ENCODE measurements around the gene CYP8B1.

The CYP8B1 gene

DNA sequence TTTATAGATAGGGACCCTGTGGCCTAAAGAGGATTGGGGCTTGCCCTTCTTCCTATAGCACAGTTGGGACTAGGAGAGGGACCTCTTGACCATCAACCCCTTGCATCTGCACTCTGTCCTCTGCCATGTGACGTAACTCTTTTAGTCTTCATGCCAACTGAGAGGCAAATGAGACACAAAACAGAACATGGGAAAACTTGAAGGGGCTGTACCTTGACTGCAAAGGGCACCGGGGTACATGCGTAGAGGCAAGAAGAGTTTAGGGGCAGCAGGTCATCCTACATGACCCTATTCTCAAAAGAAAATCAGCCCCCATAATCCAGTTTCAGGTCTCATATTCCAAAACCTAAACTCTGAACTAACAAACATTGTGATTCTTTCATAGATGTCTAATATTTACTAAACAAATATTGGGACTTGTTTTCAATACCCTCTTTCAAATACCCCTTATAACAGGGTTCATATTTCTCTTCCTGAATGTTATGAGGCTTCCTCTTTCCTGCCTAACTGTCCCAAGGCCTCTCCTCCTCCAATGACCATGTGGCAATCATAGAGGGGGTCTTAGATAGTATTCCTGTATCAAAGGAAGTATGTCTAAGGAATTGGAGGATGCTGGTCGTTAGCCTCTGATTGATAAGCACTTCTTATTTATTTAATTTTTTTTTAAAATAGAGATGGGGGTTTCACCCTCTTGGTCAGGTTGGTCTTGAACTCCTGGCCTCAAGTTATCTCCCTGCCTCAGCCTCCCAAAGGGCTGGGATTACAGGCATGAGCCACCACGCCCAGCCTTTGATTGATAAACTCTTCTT lies 45.8 kb downstream of the CYP8B1 start:
- ChIA-PET POLR2A (ENCODE audit: low non-redundant PET) (interaction anchor here (1.2 kb wide), 1 partner anchor 25 kb away, joined by 4 read pairs; the partner anchor contains the start of gene HIGD1A), CTCF (interaction anchor here (0.7 to 0.8 kb wide), 3 partner anchors 37 to 113 kb away, joined by 3 to 5 read pairs (median 3); no protein-coding TSS in a partner anchor)
- DNase-seq (ENCODE audit: low spot score) = no peak
- TF ChIP-seq, protein P1, sequence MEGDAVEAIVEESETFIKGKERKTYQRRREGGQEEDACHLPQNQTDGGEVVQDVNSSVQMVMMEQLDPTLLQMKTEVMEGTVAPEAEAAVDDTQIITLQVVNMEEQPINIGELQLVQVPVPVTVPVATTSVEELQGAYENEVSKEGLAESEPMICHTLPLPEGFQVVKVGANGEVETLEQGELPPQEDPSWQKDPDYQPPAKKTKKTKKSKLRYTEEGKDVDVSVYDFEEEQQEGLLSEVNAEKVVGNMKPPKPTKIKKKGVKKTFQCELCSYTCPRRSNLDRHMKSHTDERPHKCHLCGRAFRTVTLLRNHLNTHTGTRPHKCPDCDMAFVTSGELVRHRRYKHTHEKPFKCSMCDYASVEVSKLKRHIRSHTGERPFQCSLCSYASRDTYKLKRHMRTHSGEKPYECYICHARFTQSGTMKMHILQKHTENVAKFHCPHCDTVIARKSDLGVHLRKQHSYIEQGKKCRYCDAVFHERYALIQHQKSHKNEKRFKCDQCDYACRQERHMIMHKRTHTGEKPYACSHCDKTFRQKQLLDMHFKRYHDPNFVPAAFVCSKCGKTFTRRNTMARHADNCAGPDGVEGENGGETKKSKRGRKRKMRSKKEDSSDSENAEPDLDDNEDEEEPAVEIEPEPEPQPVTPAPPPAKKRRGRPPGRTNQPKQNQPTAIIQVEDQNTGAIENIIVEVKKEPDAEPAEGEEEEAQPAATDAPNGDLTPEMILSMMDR (conservative IDR thresholded peaks at IDR 0.05; ENCODE audit: low read depth) = no peak
- H3K27ac ChIP-seq = no peak overlapping the region

DNA sequence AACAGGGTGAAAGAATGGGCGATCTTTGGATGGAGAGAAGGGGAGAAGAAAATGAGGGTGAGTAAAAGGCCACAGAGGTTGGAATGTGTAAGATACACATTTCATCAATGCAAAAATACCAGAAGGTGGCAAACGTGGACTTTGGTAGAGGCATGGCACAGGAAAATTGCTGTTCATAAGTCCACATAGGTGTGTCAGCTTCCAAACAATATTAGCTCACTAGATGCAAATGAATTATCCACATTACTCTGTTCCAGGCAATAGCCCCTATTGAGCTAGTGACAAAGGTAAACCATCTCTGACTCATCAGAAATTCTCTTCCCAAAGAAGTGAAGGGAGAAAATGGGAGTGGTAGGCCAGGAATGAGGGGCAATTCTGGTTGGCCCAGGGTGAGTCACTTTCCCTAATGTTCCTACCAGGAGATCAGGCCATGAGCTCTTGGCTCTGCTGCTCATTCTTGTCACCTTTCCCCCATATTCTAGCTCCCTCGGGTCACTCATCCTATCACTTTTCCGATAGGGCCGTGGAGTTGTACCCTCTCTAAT lies 46.5 kb downstream of the CYP8B1 start:
- no peak overlapping the region for H3K27ac ChIP-seq
- ChIA-PET POLR2A (ENCODE audit: low non-redundant PET) (interaction anchor here (1.2 kb wide), 1 partner anchor 24 kb away, joined by 4 read pairs; the partner anchor contains the start of gene HIGD1A), CTCF (no interaction called here)
- TF ChIP-seq, protein P1 (conservative IDR thresholded peaks at IDR 0.05; ENCODE audit: low read depth) = no peak
- DNase-seq (ENCODE audit: low spot score) = peak; percentile 42

DNA sequence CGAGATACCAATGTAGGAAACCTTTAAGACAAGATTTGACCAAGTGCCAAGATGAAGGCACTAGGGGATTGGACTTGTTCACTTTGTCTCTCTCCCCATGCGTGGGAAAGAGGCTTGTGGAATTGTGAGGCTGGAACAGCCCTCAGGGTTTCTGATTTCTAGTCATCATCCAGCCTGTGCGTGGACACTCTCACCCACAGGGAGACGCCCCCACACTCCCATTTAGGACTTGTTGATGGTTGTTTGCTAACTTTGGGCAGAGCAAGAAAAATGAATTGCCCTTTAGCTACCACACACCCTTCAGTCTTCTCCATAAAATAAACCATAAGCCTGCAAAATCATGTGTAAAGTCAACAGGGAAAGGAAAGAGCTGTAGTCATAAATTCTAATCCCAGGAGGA lies 48.0 kb downstream of the CYP8B1 start:
- TF ChIP-seq, protein P1 (conservative IDR thresholded peaks at IDR 0.05; ENCODE audit: low read depth) = no peak
- ChIA-PET POLR2A (ENCODE audit: low non-redundant PET) (no interaction called here), CTCF (no interaction called here)
- DNase-seq (ENCODE audit: low spot score) = no peak
- H3K27ac ChIP-seq = no peak overlapping the region

DNA sequence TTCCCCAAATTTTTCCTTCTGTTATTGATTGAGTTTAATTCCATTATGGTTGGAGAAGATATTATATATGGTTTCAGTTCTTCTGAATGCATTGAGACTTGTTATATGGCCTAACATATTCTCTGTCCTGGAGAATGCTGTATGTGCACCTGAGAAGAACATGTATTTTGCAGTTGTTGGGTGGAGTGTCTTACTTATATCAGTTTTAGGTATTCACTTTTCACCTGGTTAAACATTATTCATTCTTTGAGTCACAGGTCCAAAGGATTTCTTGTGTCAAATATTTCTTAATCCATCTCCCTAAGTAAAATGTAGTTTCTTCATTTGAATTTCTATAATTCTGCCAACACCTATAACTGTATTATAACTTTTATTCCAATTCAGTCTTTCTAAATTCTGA lies 48.7 kb downstream of the CYP8B1 start:
- ChIA-PET CTCF (no interaction called here), POLR2A (ENCODE audit: low non-redundant PET) (no interaction called here)
- no peak for DNase-seq (ENCODE audit: low spot score)
- TF ChIP-seq, protein P1 (conservative IDR thresholded peaks at IDR 0.05; ENCODE audit: low read depth) = no peak
- no peak overlapping the region for H3K27ac ChIP-seq

DNA sequence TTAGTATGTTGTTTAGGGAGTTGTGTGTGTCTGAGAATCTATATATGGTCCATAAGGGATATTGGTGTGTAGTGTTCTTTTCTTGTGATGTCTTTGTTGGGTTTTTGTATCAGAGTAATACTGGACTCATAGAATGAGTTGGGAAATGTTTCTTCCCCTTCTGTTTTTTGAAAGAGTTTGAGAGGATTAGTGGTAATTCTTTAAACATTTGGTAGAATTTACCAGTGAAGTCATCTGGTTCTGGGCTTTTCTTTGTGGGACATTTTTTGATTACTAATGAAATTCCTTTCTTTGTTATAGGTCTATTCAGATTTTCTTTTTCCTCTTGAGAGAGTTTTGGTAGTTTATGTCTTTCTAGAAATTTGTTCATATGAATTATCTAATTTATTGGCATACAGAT lies 49.5 kb downstream of the CYP8B1 start:
- H3K27ac ChIP-seq = no peak overlapping the region
- DNase-seq (ENCODE audit: low spot score) = no peak
- ChIA-PET POLR2A (ENCODE audit: low non-redundant PET) (no interaction called here), CTCF (no interaction called here)
- TF ChIP-seq, protein P1 (conservative IDR thresholded peaks at IDR 0.05; ENCODE audit: low read depth) = no peak

DNA sequence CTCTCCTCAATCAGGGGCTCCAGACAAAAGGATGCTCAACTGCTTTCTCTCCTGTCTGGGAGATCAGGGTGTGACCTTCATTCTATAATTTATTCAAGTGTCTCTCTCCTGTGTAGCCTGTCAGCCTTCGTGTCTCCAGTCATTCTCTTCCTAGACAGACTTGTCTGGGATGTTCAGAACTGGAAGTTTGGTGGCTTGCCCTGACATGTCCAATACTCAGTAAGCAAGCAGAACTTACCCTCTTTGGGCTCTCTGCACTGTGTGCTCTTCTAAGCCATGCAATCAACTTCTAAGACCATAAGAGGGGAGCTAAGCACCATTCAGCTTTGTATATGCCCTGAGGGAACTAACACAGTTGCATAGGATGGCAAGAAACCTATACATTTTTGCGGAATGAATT lies 52.3 kb downstream of the CYP8B1 start:
- POLR2A ChIA-PET (ENCODE audit: low non-redundant PET) = no interaction called here
- TF ChIP-seq, protein P1 (conservative IDR thresholded peaks at IDR 0.05; ENCODE audit: low read depth) = no peak
- DNase-seq (ENCODE audit: low spot score) = peak; percentile 20
- CTCF ChIA-PET = no interaction called here
- peak overlapping the region; percentile 55 for H3K27ac ChIP-seq
